RCC 7860 (cell line): ENCODE data around the gene HINT1.
A peak's percentile ranks its signal among the peaks of the same experiment; 100 is the strongest.
"Not testable (repeated sequence)": the region's sequence is repeated elsewhere in the genome, so short reads cannot be mapped to it uniquely, and the experiment has no call there.

Source experiments
- DNase-seq: peaks from one replicate; pipeline ENCODE4 v3.0.0-alpha.2; 2015; ENCODE audit warnings: low spot score
- FAIRE-seq: peaks from 2 replicates; lab custom pipeline; 2012; peaks lifted over from hg19 to GRCh38; lab: Jason Lieb, UNC

Gene HINT1

DNA sequence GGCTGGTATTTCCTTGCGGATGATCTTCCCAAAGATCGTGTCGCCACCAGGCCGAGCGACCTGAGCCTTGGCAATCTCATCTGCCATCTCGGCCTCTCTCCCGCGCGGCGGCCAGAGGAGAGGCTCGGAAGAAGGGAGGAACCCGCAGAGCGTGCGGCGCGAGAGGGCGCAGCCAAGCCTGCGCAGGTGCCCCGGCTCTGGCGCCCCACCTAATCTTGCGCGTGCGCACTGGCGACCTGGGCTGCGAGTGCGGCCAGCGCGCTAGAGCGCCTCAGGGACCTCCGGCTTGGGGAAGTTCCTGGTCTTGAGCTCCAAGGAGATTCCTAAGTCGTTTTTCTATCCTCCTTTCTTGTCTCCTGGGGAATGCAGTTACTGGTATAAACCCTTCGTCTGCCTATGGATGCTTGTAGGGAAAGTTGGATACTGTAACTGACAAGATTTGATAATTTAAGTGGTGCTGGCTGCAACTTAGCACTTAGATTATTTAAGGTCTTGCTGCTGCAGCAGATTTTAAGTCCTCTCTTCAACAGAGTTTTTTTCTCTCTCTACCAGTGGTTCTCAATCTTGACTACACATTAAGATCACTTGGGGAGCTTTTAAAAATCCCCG, at the start of gene HINT1:
Gene HINT1 (minus strand): TSS at position 138 of the 609 bp plus-strand sequence. CDS start 51 bp downstream, at position 87.
- FAIRE-seq = no peak
- DNase-seq = peak; percentile 87

DNA sequence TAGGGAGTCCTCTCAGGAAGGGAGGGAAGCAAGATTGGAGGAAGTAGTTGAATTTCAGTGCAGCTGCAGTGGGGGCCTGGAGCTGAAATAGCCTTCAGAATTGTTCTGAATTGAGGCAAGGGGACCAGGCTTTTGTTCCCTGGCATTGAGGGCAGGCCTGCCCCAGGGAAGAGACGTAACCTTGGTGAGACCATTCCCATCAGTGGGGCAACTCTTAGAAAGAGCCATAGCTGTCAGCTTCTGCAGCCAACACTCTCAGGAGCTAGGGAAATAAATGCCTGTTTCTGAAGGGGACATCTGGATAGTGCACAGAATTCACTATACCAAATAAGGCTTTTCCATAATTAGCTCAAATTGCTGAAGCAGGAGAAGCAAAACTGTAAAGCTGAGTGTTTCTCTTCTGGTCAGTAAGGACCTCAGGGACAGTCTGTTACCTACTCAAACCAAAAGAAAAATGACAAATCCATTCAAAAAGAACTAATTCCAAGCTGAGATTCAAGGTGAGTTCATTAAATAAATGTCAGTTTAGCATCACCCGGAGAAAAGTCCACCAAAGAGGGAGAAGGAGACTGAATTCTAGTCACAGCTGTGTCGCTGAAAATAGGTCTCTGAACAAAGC, 49.7 kb upstream of the HINT1 start:
- no peak for DNase-seq

DNA sequence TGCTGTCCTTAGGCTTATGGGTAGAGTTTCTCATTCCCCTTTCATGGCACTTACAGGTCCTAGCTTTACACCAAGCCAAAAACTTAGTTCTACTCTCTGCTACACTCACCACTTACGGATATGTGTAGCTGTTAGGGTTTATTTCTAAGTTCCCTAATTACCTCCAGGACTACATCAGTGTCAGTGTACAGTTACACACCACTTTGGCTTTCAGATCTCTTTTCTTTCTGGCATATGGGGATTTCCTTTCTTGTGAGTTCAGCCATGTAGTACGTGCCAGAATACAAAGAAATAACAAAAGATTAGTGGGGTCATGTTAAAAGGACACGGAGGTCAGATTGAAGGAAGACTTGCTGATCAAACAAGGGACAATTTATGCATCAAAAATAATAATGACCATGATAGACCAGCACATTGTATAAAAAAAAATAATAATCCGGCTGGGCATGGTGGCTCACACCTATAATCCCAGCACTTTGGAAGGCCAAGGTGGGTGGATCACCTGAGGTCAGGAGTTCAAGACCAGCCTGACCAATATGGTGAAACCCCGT, 47.5 kb upstream of the HINT1 start:
- no peak for DNase-seq
- FAIRE-seq = no peak

More for the DNA sequence above, 49.7 kb upstream of the HINT1 start:
- no peak for FAIRE-seq

DNA sequence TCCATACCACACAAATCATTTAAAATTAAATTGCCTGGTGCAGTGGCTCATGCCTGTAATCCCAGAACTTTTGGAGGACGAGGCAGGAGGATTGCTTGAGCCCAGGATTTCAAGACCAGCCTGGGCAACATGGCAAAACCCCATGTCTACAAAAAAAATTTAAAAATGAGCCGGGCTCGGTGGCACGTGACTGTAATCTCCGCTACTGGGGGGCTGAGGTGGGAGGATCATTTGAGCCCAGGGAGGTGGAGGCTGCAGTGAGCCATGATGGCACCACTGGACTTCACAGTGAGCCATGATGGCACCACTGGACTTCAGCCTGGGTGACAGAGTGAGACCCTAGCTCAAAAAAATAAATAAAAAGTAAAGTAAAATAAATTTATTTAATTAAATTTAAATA, 46.6 kb upstream of the HINT1 start:
- FAIRE-seq = no peak
- no peak for DNase-seq

DNA sequence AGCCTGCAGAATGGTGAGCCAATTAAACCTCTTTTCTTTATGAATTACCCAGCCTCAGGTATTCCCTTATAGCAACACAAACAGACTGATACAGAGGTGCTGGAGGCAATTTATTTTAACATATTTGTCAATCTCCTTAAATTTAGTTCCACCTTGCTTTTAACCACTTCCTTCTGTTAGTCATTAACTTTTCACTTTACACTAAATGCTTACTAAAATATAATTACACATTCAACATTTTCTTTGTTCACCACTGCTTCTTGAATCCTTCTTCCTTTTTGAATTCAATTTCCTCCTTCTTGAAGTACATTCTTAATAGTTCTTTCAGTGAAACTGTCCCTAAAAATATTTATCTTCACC, 45.1 kb upstream of the HINT1 start:
- no peak for FAIRE-seq

DNA sequence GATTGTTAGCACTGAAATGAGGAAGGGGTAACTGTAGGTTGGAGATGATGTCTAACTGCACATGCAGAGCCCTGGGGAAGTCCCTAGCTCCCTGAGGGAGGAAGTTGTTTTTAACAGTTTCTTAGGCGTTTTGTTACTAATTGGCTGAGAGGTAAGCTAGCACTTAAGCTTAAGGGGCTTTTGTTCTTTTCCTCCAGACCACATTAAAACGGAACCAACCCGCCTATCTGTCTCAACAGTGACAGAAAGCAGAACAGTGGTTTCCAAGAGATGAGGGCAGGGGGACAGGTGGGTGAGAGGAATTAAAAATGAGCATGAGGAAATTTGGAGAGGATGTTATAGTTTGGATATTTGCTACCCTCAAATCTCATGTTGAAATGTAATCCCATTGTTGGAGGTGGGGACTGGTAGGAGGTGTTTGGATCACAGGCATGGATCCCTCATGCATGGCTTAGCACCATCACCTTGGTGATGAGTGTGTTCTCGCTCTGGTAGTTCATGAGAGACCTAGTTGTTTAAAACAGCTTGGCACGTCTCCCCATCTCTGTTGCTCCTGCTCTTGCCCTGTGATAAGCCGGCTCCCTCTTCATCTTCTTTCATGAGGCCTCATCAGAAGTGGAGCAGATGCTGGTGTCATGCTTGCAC, 44.6 kb upstream of the HINT1 start:
- DNase-seq (no peak), FAIRE-seq (no peak)

More for the DNA sequence above, 45.1 kb upstream of the HINT1 start:
- no peak for DNase-seq

DNA sequence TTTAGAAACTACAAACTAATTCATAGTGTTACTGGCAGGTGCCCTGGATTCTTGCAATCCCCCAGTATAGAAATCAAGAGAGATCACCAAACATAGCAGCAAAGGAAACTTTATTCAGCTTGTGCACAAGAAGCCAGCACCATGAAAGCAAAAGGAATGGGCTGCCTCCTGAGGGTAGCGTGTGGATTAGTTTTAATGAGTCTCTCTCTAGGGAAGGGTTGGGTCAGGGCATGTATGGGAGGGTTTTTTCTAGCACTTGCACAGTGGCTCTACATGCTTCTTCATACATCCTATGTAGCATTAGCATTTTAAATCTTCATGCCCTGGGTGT, 44.1 kb upstream of the HINT1 start:
- DNase-seq = no peak
- FAIRE-seq = no peak

DNA sequence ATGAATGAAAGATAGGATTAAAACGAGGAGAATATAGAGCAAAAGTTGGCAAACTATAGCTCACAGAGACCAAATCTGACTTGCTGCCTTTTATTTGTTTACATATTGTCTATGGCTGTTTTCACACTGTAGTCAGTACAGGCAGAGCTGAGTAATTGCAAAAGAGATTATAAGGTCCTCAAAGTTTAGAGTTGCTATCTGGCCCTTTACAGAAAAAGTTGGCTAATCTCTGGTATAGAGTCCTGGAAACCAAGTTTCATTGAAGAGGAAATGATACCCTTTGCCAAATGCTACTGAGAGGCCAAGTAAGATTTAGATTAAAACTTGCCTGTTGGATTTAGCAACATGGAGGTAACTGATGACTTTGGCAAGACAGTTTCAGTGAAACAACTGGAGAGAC, 41.7 kb upstream of the HINT1 start:
- no peak for FAIRE-seq
- DNase-seq = no peak

DNA sequence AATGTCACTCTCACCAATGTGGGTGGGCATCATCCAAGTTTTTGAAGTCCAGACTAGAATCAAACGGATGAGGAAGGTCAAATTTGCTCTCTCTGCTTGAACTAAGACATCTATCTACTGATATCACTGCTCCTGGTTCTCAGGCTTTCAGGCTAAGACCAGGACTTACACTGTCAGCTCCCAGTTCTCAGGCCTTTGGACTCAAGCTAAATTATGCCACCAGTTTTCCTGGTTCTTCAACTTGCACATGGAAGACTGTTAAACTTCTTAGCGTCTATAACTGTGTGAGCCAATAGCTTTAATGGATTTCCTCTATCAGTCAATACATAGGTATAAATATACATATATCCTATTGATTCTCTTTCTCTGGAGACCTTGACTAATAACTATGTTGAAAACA, 41.0 kb upstream of the HINT1 start:
- no peak for FAIRE-seq
- no peak for DNase-seq

DNA sequence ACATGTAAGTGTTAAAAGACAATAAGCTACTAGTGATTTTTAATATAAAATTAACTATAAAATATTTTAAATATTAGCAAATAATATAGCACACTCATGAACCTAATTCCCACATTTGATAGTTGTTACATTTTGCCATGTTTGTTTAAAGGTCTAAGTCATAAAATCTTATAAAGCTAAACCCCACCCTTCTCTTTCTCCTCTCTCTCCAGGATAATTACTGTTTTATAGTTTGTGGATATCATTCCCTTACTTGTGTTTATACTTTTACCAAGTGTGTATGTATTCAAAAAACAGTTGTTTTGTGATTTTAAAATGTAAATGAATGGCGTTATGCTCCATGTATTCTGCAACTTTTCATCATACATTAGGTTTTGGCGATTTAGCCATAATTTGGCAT, 39.9 kb upstream of the HINT1 start:
- DNase-seq (no peak), FAIRE-seq (no peak)

DNA sequence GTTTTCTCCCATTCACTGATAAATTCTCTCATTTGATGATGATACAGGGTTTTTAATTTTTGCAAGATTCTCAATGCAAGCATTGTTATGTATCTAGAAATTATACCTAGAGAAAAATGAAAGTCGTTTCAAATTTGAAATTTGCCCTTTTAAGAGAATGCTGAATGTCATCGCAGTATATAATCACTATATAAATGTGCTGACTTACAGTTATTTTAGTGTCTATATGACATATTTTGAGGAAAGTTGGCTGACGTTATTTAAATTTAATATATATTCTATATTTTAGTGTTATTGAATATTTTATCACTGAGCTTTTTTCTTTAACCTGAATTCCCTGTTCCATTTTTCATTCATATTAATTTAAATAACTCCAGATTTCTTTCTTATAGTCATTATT, 35.5 kb upstream of the HINT1 start:
- DNase-seq (no peak), FAIRE-seq (no peak)

DNA sequence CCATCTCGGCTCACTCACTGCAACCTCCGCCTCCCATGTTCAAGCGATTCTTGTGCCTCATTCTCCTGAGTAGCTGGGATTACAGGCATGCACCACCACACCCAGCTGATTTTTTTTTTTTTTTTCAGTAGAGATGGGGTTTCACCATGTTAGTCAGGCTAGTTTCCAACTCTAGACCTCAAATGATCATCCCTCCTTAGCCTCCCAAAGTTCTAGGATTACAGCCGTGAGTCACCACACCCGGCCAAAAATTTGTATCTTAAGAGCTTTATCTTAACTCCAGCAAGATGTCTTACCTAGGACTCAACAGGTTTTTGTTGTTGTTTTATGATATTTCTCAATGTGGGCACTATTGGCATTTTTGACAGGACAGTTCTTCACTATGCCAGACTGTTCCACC, 33.6 kb upstream of the HINT1 start:
- DNase-seq = no peak
- FAIRE-seq = no peak

DNA sequence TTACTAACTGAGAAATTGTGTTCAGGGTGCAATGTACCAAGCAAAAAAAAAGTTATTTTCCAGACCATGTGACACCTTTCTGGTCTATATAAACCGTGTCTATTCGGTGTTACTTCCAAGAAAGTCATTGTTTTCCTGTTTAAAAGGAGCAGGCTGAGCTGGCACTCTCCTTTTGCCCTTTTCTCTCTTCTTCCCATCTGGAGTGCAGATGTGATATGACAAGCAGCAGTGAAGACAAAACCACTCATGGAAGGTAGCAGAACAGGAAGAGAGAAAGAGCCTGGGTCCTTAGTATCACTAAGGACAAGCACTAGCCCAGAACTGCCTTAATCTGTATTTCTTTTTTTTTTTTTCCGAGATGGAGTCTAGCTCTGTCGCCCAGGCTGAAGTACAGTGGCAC, 31.3 kb upstream of the HINT1 start:
- FAIRE-seq (no peak), DNase-seq (no peak)

DNA sequence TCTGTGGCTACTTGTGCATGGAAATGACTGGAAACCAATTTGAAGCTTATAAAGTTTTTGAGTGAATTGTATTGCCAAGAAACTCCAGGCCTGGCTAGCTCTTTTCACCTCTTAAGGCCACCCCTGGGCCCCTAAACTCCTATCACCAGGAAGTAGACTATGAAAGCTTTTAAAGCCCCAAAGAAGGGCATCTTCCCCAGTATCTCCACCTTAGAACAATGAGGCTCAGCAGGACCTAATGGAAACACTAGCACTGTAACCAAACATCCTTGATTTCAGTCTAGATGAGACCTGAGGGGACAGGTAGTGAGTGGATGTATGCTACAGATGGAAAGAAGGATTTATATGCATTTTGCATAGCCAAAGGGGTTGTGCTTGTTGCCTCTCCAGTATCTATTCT, 30.6 kb upstream of the HINT1 start:
- DNase-seq (no peak), FAIRE-seq (no peak)

DNA sequence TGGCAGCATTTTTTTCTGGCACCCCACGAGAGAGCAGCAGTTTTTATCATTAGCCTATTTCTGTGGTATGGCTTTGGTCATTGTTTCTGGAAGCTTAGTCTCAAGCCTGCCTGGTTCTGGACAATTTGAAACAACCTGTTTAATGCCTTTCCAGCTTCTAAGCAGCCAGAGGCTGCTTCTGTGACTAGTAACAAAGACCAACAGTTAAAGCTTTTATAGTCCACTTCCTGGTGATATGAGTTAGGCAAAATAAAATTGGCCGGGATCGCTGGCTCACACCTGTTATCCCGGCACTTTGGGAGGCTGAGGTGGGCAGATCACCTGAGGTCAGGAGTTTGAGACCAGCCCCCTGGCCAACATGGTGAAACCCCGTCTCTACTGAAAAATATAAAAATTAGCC, 29.7 kb upstream of the HINT1 start:
- no peak for DNase-seq
- FAIRE-seq = no peak

DNA sequence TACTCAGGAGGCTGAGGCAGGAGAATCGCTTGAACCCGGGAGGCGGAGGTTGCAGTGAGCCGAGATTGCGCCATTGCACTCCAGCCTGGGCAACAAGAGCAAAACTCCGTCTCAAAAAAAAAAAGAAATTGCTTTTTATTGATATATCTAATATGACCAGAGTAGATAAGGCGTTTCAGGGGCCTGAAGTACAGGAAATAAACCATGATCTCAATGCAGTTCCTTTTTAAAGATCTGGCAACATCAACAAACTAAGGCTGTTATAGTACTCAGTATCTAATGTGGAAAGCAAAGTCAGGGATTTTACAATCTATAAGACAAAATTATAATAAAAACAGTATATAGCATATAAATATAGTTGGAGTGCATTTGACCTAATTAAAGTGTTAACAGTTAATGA, 28.8 kb upstream of the HINT1 start:
- not testable (repeated sequence) for DNase-seq

DNA sequence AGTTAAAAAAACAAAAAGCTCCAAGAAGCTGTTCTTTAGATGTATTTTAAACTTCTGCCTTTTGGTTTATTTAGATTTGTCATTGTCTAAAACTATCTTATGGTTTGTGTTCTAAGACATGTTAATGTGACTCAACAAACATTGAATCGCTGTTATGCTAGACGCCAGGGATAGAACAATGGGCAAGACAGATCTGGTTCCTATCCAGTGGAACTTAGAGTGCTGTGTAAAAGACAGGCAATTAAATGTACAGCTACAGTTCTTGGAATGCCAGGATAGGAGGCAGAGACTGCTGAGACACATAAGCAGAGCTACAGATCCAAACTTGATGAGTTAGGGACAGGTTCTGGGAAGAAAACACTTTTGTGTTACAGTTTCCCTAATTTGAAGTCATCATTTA, 28.1 kb upstream of the HINT1 start:
- no peak for DNase-seq
- FAIRE-seq = no peak

More for the DNA sequence above, 28.8 kb upstream of the HINT1 start:
- not testable (repeated sequence) for FAIRE-seq

DNA sequence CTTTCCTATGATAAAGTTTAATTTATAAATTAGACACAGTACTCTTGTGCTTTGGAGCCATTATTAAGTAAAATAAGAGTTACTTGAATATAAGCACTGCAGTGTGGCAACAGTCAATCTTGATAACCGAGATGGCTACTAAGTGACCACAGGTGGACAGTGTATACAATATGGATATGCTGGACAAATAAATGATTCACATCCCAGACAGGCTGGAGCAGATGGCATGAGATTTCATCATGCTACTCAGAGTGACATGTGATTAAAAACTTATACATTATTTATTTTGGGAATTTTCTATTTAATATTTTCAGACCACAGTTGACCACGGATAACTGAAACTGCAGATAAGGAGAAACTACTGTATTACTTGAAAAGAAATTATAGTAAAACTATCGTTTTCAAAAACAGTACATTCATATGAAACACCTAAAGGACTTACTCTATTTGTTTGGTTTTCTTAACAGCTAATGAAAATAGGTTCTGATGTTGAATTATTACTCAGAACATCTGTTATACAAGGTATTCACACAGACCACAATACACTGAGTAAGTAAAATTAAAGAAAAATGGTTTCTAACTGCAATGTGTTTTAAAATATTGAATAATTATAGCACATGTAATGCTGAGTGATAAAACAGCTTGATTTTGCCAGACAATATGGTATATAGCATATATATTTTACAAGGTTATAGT, 21.7 kb upstream of the HINT1 start:
- DNase-seq (no peak), FAIRE-seq (peak; percentile 12)

DNA sequence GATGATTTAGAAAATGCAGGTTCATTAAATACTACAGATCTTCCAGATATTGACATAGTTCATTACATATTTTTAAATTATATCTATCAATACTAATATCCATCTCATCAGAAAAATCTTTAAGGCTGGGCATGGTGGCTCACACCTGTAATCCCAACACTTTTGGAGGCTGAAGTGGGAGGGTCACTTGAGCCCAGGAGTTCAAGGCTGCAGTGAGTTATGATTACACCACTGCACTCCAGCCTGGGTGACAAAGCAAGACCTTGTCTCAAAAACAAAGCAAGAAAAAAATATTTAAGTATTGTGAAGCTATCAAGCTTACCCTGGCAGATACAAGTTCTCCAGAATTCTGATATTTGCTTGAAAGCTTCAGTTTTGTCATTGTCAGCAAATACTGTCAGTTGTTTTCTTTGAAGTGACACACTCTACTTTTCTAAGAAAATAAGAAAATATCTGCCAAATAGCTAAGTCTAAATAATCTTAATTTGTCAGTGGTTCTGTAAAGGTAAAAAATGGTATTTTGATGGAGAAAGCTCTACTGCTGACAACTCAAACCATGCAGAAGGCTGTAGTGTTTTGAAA, 20.6 kb upstream of the HINT1 start:
- DNase-seq (no peak), FAIRE-seq (no peak)

DNA sequence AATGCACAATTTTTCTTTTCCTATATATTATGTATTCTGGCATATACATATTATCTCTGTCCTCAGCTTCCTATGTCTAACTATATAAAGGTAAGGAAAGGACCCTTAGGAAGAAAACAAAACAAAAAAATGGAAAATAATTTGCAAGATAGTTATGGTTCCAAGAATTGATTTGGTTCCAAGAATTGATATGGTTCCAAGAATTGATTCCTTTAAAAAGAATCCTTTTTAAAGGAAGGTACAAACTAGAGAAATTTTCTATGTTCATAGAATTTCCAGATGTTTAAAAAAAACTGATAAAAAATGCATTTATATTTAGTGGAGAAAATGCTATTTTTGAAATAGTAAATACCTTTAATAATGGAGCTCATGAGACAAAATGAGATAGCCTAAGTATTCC, 17.8 kb upstream of the HINT1 start:
- FAIRE-seq (peak; percentile 2), DNase-seq (no peak)

DNA sequence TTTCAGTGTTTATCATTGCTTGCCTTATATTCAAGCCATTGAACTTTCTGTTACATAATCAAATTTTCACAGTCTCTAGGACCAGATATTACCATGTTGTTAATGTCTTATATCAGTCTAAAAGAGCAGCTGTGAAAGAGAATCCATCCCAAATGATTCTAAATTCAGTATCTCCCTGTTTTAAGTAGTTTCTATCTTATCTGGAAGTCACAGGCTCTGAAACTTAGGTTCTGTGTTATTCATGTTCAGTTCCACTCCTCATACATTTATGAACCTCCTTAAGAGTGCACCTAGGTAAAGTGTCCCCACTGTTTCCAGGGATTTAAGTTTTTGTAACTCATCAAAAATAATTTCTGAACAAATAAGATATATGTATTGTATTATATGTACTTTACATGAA, 15.4 kb upstream of the HINT1 start:
- FAIRE-seq (no peak), DNase-seq (no peak)
